SK-N-SH (cell line): Measurements from ENCODE around the gene SECISBP2L. TPM values are rescaled to one million over a fixed set of nuclear protein-coding genes. Genes with fewer than 3 reads are reported as not detected.
A peak's percentile ranks its signal among the peaks of the same experiment; 100 is the strongest.

ENCODE experiments used
- CTCF ChIA-PET: fragments of 300-600, 350-600 bp; formaldehyde crosslinking; extraction: SDS; loops from one replicate; lab custom pipeline; 2021; lab: Yijun Ruan, JAX
- POLR2A ChIA-PET: fragments of 350-600 bp; sonication (Branson Sonifier 250); formaldehyde crosslinking; extraction: SDS; loops from one replicate; lab custom pipeline; 2020; ENCODE audit warnings: antibody characterized with exemption, inconsistent platforms; lab: Yijun Ruan, JAX
- DNase-seq: peaks from one replicate; pipeline ENCODE4 v3.0.0; 2012
- H2AFZ ChIP-seq: fragments of 200-600 bp; sonication (generic); 2 replicates; pipeline ENCODE4 v1.8.1; 2016; ENCODE audit warnings: antibody characterized with exemption, mild to moderate bottlenecking, low read depth
- H3F3A ChIP-seq: fragments of 200-600 bp; sonication (generic); replicated peaks from 2 replicates; pipeline ENCODE3; 2016; ENCODE audit warnings: antibody characterized with exemption, mild to moderate bottlenecking; ENCODE audit not compliant: insufficient read depth
- H3K27ac ChIP-seq, 2 experiments: fragments of 200-500 bp in 1 of 2; fragments of 200-600 bp in 1 of 2; sonication (Bioruptor generic) in 1 of 2; sonication (generic), shearing (Covaris generic) in 1 of 2; 2 replicates each; pipeline versions ENCODE4 v1.5.1 to v1.6.1; 2014 to 2016; ENCODE audit warnings: low read depth in 2 of 2, inconsistent platforms in 1 of 2, low read length in 1 of 2, mild to moderate bottlenecking in 1 of 2, mixed read lengths in 1 of 2
- H3K27me3 ChIP-seq: fragments of 200-600 bp; sonication (generic), shearing (Covaris generic); 2 replicates; pipeline ENCODE4 v1.6.1; 2016; ENCODE audit warnings: mixed run types; ENCODE audit not compliant: insufficient read depth
- H3K36me3 ChIP-seq, 2 experiments: fragments of 200-500 bp in 1 of 2; fragments of 200-600 bp in 1 of 2; sonication (Bioruptor generic) in 1 of 2; sonication (generic) in 1 of 2; replicated peaks in 1 of 2; 2 replicates each; pipeline versions ENCODE3 to v1.5.1; 2014 to 2016; ENCODE audit warnings: low read length in 1 of 2, mild to moderate bottlenecking in 1 of 2; ENCODE audit not compliant: insufficient read depth in 2 of 2, control insufficient read depth in 1 of 2
- H3K4me1 ChIP-seq, 2 experiments: fragments of 200-500 bp in 1 of 2; fragments of 200-600 bp in 1 of 2; sonication (Bioruptor generic) in 1 of 2; sonication (generic), shearing (Covaris generic) in 1 of 2; 2 replicates each; pipeline versions ENCODE4 v1.5.1 to v1.6.1; 2014 to 2016; ENCODE audit warnings: low read depth in 1 of 2, low read length in 1 of 2, mixed run types in 1 of 2; ENCODE audit not compliant: insufficient read depth in 2 of 2, control insufficient read depth in 1 of 2
- H3K4me2 ChIP-seq: fragments of 200-600 bp; sonication (generic), shearing (Covaris generic); 2 replicates; pipeline ENCODE4 v1.6.1; 2017; ENCODE audit warnings: mixed run types
- H3K4me3 ChIP-seq, 2 experiments: fragments of 200-500 bp in 1 of 2; fragments of 200-600 bp in 1 of 2; sonication (Bioruptor generic) in 1 of 2; sonication (generic), shearing (Covaris generic) in 1 of 2; 2 replicates each; pipeline versions ENCODE4 v1.5.1 to v1.8.1; 2014 to 2016; ENCODE audit warnings: low read depth in 2 of 2, inconsistent platforms in 1 of 2, low read length in 1 of 2, mild to moderate bottlenecking in 1 of 2, mixed read lengths in 1 of 2, moderate library complexity in 1 of 2
- H3K79me2 ChIP-seq: fragments of 200-600 bp; sonication (generic); 2 replicates; pipeline ENCODE4 v1.8.1; 2017; ENCODE audit warnings: mild to moderate bottlenecking; ENCODE audit not compliant: insufficient read depth
- H3K9ac ChIP-seq: fragments of 200-600 bp; sonication (generic); 2 replicates; pipeline ENCODE4 v1.6.1; 2017; ENCODE audit warnings: mixed run types
- H3K9me2 ChIP-seq: fragments of 200-600 bp; sonication (generic); 2 replicates; pipeline ENCODE4 v1.6.1; 2017; ENCODE audit warnings: mixed run types
- H3K9me3 ChIP-seq: fragments of 200-600 bp; sonication (generic); 2 replicates; pipeline ENCODE4 v1.6.1; 2017; ENCODE audit warnings: mixed run types, mild to moderate bottlenecking, moderate library complexity
- H4K20me1 ChIP-seq: fragments of 200-600 bp; sonication (generic); 2 replicates; pipeline ENCODE4 v1.6.1; 2017; ENCODE audit warnings: mild to moderate bottlenecking, mixed run types; ENCODE audit not compliant: insufficient read depth
- CHD2 ChIP-seq: fragments of 150-350 bp; IDR thresholded peaks from 2 replicates; pipeline ENCODE4 v1.6.1; 2018; ENCODE audit warnings: low read length; ENCODE audit not compliant: partially characterized antibody
- EZH2phosphoT487 ChIP-seq: fragments of 200-600 bp; sonication (generic); IDR thresholded peaks from 2 replicates; pipeline ENCODE4 v1.6.1; 2017; ENCODE audit warnings: low read depth, mixed run types, mild to moderate bottlenecking, antibody characterized with exemption, moderate library complexity, borderline replicate concordance
- FOSL2 ChIP-seq: IDR thresholded peaks from 2 replicates; pipeline ENCODE4 v1.4.0; 2012; ENCODE audit warnings: low read depth, mild to moderate bottlenecking, moderate library complexity, borderline replicate concordance
- FOXJ3 ChIP-seq: sonication (generic); formaldehyde crosslinking; IDR thresholded peaks from 2 replicates; pipeline ENCODE4 v1.5.1; 2020; ENCODE audit warnings: mild to moderate bottlenecking, missing genetic modification reagents
- FOXM1 ChIP-seq: IDR thresholded peaks from 2 replicates; pipeline ENCODE4 v1.4.0; 2012; ENCODE audit warnings: low read depth, mild to moderate bottlenecking
- GABPA ChIP-seq: IDR thresholded peaks from 2 replicates; pipeline ENCODE4 v1.4.0; 2012; ENCODE audit warnings: low read depth, mild to moderate bottlenecking
- JUND ChIP-seq: IDR thresholded peaks from 2 replicates; pipeline ENCODE4 v1.4.0; 2012
- MXI1 ChIP-seq: IDR thresholded peaks from 2 replicates; pipeline ENCODE4 v1.6.1; 2012; ENCODE audit warnings: mild to moderate bottlenecking, low read depth, low read length, improper control_type of control experiment
- NRF1 ChIP-seq: IDR thresholded peaks from 2 replicates; pipeline ENCODE4 v1.6.1; 2012; ENCODE audit warnings: low read depth, mild to moderate bottlenecking, low read length
- RCOR1 ChIP-seq: fragments of 150-350 bp; IDR thresholded peaks from 2 replicates; pipeline ENCODE4 v1.6.1; 2017; ENCODE audit warnings: antibody characterized with exemption, low read length
- SIN3A ChIP-seq: IDR thresholded peaks from 2 replicates; pipeline ENCODE4 v1.6.1; 2012; ENCODE audit warnings: low read depth, mild to moderate bottlenecking, low read length, moderate library complexity, borderline replicate concordance
- WGBS: methylation state at CpG from one replicate; pipeline ENCODE4 v1.1.6; 2017; ENCODE audit warnings: low lambda C conversion rate; 5-methylcytosine and 5-hydroxymethylcytosine counted together
- polyA plus RNA-seq, 3 experiments: library from polyadenylated mRNA; depleted of rRNA; stranded (reverse); fragments of >200 nt; gene quantifications; 2 replicates each; pipeline ENCODE4 v1.2.3, GENCODE V29; 2012
- TF ChIP-seq, protein P1 (sequence below): fragments of 150-350 bp; IDR thresholded peaks from 2 replicates; pipeline ENCODE4 v1.6.1; 2017; ENCODE audit warnings: antibody characterized with exemption, low read length, low read depth, borderline replicate concordance
- TF ChIP-seq, protein P2 (sequence below): IDR thresholded peaks from 2 replicates; pipeline ENCODE4 v1.4.0; 2012; ENCODE audit warnings: low read depth, borderline replicate concordance
- TF ChIP-seq, protein P3 (sequence below): IDR thresholded peaks from 2 replicates; pipeline ENCODE4; 2012

Gene SECISBP2L
- polyA plus RNA-seq, 1 of the 3 experiments (the other 2 are of a cell fraction) = 6.0 TPM

- CTCF ChIA-PET = interaction anchor here (0.5 to 3.8 kb wide), 10 partner anchors 10 to 1906 kb away, joined by 3 to 19 read pairs (median 4); partner anchors contain the start of gene EID1
Measured at GRCh38 chr15:49045751-49046219, 461 bp downstream of the SECISBP2L start.

More at GRCh38 chr15:49045751-49046219, 461 bp downstream of the SECISBP2L start:
- Histone ChIP-seq H3K9me3 (no peaks in the 10 kb centered on the region), H3K9me2 (no peaks in the 10 kb centered on the region), H3K27ac (peak overlapping the region; percentile 75 to 82), H2AFZ (peak overlapping the region; percentile 98), H3K9ac (peak overlapping the region; percentile 87), H3K36me3 (peaks cover 0 to 8% of the 10 kb centered on the region in 2 experiments), H3K4me3 (peak overlapping the region; percentile 78 to 99), H3K27me3 (no peaks in the 10 kb centered on the region), H3F3A (peaks cover 3% of the 10 kb centered on the region), H3K4me2 (peak overlapping the region; percentile 73), H4K20me1 (peaks cover 16% of the 10 kb centered on the region), H3K4me1 (peaks cover 7 to 9% of the 10 kb centered on the region in 2 experiments; a peak in 3 of 4 replicates), H3K79me2 (peaks cover 55% of the 10 kb centered on the region)
- POLR2A ChIA-PET = interaction anchor here (1.0 to 1.5 kb wide), 3 partner anchors 82 to 168 kb away, joined by 4 to 7 read pairs (median 4); partner anchors contain the start of genes COPS2, EID1 and SHC4
- WGBS = 1% methylated on average over 11 of the region's 17 CpGs
- DNase-seq = no peak
- TF ChIP-seq MXI1 = no peak
- no peak for TF ChIP-seq FOSL2
- TF ChIP-seq, protein P1, sequence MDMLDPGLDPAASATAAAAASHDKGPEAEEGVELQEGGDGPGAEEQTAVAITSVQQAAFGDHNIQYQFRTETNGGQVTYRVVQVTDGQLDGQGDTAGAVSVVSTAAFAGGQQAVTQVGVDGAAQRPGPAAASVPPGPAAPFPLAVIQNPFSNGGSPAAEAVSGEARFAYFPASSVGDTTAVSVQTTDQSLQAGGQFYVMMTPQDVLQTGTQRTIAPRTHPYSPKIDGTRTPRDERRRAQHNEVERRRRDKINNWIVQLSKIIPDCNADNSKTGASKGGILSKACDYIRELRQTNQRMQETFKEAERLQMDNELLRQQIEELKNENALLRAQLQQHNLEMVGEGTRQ = no peak
- no peak for TF ChIP-seq GABPA
- no peak for TF ChIP-seq CHD2
- no peak for TF ChIP-seq RCOR1
- no peak for TF ChIP-seq EZH2phosphoT487
- no peak for TF ChIP-seq FOXM1
- TF ChIP-seq SIN3A = no peak
- no peak for TF ChIP-seq NRF1
- TF ChIP-seq, protein P2, sequence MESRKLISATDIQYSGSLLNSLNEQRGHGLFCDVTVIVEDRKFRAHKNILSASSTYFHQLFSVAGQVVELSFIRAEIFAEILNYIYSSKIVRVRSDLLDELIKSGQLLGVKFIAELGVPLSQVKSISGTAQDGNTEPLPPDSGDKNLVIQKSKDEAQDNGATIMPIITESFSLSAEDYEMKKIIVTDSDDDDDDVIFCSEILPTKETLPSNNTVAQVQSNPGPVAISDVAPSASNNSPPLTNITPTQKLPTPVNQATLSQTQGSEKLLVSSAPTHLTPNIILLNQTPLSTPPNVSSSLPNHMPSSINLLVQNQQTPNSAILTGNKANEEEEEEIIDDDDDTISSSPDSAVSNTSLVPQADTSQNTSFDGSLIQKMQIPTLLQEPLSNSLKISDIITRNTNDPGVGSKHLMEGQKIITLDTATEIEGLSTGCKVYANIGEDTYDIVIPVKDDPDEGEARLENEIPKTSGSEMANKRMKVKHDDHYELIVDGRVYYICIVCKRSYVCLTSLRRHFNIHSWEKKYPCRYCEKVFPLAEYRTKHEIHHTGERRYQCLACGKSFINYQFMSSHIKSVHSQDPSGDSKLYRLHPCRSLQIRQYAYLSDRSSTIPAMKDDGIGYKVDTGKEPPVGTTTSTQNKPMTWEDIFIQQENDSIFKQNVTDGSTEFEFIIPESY = no peak
- TF ChIP-seq FOXJ3 (CRISPR knock-in tag) = no peak
- TF ChIP-seq, protein P3, sequence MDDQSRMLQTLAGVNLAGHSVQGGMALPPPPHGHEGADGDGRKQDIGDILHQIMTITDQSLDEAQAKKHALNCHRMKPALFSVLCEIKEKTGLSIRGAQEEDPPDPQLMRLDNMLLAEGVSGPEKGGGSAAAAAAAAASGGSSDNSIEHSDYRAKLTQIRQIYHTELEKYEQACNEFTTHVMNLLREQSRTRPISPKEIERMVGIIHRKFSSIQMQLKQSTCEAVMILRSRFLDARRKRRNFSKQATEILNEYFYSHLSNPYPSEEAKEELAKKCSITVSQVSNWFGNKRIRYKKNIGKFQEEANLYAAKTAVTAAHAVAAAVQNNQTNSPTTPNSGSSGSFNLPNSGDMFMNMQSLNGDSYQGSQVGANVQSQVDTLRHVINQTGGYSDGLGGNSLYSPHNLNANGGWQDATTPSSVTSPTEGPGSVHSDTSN = no peak
- no peak for TF ChIP-seq JUND
